ENCODE measurements around the gene LAMA3. TPM values are rescaled to one million over a fixed set of nuclear protein-coding genes. Genes with fewer than 3 reads are reported as not detected.

Gene LAMA3
- total RNA-seq, 1 donor from 2014 or later = 1.9 TPM

DNA sequence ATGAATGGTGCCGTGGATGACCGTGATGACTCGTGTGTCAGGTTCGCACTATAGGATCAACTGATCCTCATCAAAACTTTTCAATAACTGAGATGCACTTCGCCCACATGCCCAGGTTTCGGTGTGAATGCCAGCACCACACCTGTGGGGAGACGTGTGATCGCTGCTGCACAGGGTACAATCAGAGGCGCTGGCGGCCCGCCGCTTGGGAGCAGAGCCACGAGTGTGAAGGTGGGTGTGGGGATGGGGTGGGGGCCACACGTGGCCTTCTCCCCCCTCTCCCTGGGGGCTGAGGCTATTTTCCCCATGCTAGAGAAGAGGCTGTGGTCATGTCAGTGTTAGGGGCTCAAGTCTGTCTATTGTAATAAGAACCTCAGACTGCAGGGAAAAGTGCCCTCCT is 69.0 kb downstream of the LAMA3 start:
- Mint-ChIP-seq H3K9me3 (ENCODE audit: low read depth) (no peaks in the 10 kb centered on the region), H3K27ac (ENCODE audit: unreplicated experiment) (no peak overlapping the region), H3K4me1 (ENCODE audit: low read depth) (peaks cover 2% of the 10 kb centered on the region), H3K36me3 (ENCODE audit: low read depth) (no peaks in the 10 kb centered on the region), H3K27me3 (ENCODE audit: low read depth) (no peaks in the 10 kb centered on the region), H3K4me3 (ENCODE audit: unreplicated experiment) (no peak overlapping the region)
- no peak for DNase-seq (ENCODE audit: low spot score)
- no peak for TF ChIP-seq CTCF (IDR thresholded peaks at IDR 0.05)

- TF ChIP-seq CTCF (IDR thresholded peaks at IDR 0.05) = no peak
- no peaks in the 10 kb centered on the region for H3K9me3 Mint-ChIP-seq (ENCODE audit: low read depth)
- H3K27ac Mint-ChIP-seq (ENCODE audit: unreplicated experiment) = no peak overlapping the region
- H3K4me3 Mint-ChIP-seq (ENCODE audit: unreplicated experiment) = no peak overlapping the region
- no peak for DNase-seq (ENCODE audit: low spot score)
- H3K27me3 Mint-ChIP-seq (ENCODE audit: low read depth) = no peaks in the 10 kb centered on the region
- no peaks in the 10 kb centered on the region for H3K36me3 Mint-ChIP-seq (ENCODE audit: low read depth)
- H3K4me1 Mint-ChIP-seq (ENCODE audit: low read depth) = no peaks in the 10 kb centered on the region
Measured at GRCh38 chr18:23761941-23762340, 72.7 kb downstream of the LAMA3 start.

DNA sequence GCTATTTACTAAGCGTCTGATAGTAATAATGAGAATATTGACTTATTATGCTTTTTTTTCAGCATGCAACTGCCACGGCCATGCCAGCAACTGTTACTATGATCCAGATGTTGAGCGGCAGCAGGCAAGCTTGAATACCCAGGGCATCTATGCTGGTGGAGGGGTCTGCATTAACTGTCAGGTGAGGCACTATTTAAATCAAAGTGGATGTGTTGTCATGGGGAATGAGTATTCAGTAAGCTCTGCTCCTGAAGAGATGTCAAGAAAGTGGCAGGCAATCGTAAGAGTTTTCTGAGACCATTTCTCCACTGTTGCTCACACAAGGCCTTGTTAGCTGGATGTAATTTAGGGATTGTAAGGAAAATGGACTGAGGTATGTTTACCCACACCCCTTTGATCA is 74.1 kb downstream of the LAMA3 start:
- DNase-seq (ENCODE audit: low spot score) = no peak
- H3K27me3 Mint-ChIP-seq (ENCODE audit: low read depth) = no peaks in the 10 kb centered on the region
- peaks cover 5% of the 10 kb centered on the region for H3K9me3 Mint-ChIP-seq (ENCODE audit: low read depth)
- TF ChIP-seq CTCF (IDR thresholded peaks at IDR 0.05) = no peak
- no peaks in the 10 kb centered on the region for H3K4me1 Mint-ChIP-seq (ENCODE audit: low read depth)
- no peak overlapping the region for H3K27ac Mint-ChIP-seq (ENCODE audit: unreplicated experiment)
- peaks cover 1% of the 10 kb centered on the region for H3K36me3 Mint-ChIP-seq (ENCODE audit: low read depth)
- H3K4me3 Mint-ChIP-seq (ENCODE audit: unreplicated experiment) = no peak overlapping the region

DNA sequence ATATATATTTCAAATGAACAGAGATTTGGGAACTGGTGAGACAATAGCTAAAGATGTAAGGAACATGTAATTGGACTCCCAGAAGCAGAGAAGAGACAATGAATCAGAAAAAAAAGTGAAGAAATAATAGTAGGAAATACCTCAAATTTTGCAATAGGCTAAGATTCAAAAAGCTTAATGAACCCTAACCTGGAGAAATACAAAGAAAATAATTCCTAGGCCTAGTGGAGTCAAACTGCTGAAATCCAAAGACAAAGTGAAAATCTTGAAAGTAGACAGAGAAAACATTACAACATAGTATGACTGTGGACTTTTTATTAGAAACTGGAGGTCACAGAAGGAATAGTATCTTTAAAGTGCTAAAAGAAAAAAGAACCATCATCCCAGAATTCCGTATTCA is 76.7 kb downstream of the LAMA3 start:
- Mint-ChIP-seq H3K36me3 (ENCODE audit: low read depth) (peaks cover 1% of the 10 kb centered on the region), H3K9me3 (ENCODE audit: low read depth) (peaks cover 12% of the 10 kb centered on the region), H3K27me3 (ENCODE audit: low read depth) (no peaks in the 10 kb centered on the region), H3K4me1 (ENCODE audit: low read depth) (no peaks in the 10 kb centered on the region), H3K27ac (ENCODE audit: unreplicated experiment) (no peak overlapping the region), H3K4me3 (ENCODE audit: unreplicated experiment) (no peak overlapping the region)
- DNase-seq (ENCODE audit: low spot score) = no peak
- TF ChIP-seq CTCF (IDR thresholded peaks at IDR 0.05) = no peak

- no peaks in the 10 kb centered on the region for H3K27me3 Mint-ChIP-seq (ENCODE audit: low read depth)
- peaks cover 1% of the 10 kb centered on the region for H3K36me3 Mint-ChIP-seq (ENCODE audit: low read depth)
- H3K4me1 Mint-ChIP-seq (ENCODE audit: low read depth) = no peaks in the 10 kb centered on the region
- no peak for TF ChIP-seq CTCF (IDR thresholded peaks at IDR 0.05)
- DNase-seq (ENCODE audit: low spot score) = no peak
- H3K9me3 Mint-ChIP-seq (ENCODE audit: low read depth) = peaks cover 12% of the 10 kb centered on the region
- no peak overlapping the region for H3K4me3 Mint-ChIP-seq (ENCODE audit: unreplicated experiment)
- H3K27ac Mint-ChIP-seq (ENCODE audit: unreplicated experiment) = no peak overlapping the region
Measured at GRCh38 chr18:23772327-23773024, 83.2 kb downstream of the LAMA3 start.

All from chondrocyte (in vitro differentiated cells).